NB4 (cell line): ENCODE results near the gene CHRM1.

Source experiments
- CTCF ChIP-seq: IDR thresholded peaks from one replicate; pipeline ENCODE4 v1.5.1; 2012; ENCODE audit warnings: low read depth, low read length
- MAX ChIP-seq: IDR thresholded peaks from 2 replicates; pipeline ENCODE4 v1.6.1; 2011; ENCODE audit warnings: low read depth, low read length
- POLR2A ChIP-seq: IDR thresholded peaks from 2 replicates; pipeline ENCODE4 v1.6.1; 2011; ENCODE audit warnings: mild to moderate bottlenecking; ENCODE audit not compliant: insufficient read length; ENCODE audit errors: extremely low read depth

GRCh38 chr11:62908468-62909072, 12.6 kb downstream of the CHRM1 start:
- no peak for TF ChIP-seq CTCF
- TF ChIP-seq POLR2A: no peak
- TF ChIP-seq MAX: no peak
